ENCODE measurements around the gene TTC28.

TTC28 gene

GRCh38 chr22:28058036-28058435 lies 621.6 kb downstream of the TTC28 start:
- Histone ChIP-seq H4K20me1 (ENCODE audit: insufficient read depth, low read length, poor library complexity, severe bottlenecking) (no peaks in the 10 kb centered on the region), H2AFZ (ENCODE audit: low read length) (no peak overlapping the region)
- no peak for TF ChIP-seq EZH2phosphoT487 (IDR thresholded peaks at IDR 0.05; ENCODE audit: borderline replicate concordance)
- no peak for TF ChIP-seq CTCF (conservative IDR thresholded peaks at IDR 0.05; ENCODE audit: low read length)

GRCh38 chr22:28054819-28055208 lies 624.8 kb downstream of the TTC28 start:
- H4K20me1 ChIP-seq (ENCODE audit: insufficient read depth, low read length, poor library complexity, severe bottlenecking), result no peaks in the 10 kb centered on the region
- H3K4me3 ChIP-seq (ENCODE audit: low read length, poor library complexity, severe bottlenecking), result no peak overlapping the region
- peaks cover 7% of the 10 kb centered on the region; the same call in 1 of the 2 replicates for H3K79me2 ChIP-seq (ENCODE audit: insufficient read depth, low read length)
- no peak overlapping the region for H2AFZ ChIP-seq (ENCODE audit: low read length)
- H3K36me3 ChIP-seq (ENCODE audit: insufficient read depth, low read length), result no peaks in the 10 kb centered on the region
- no peak overlapping the region for H3K4me2 ChIP-seq (ENCODE audit: low read depth, low read length, poor library complexity, severe bottlenecking)
- H3K27me3 ChIP-seq (ENCODE audit: insufficient read depth, low read length, poor library complexity, severe bottlenecking), result no peaks in the 10 kb centered on the region
- no peaks in the 10 kb centered on the region; the same call in 1 of the 2 replicates for H3F3A ChIP-seq (ENCODE audit: low read depth)
- H3K9ac ChIP-seq (ENCODE audit: low read depth, low read length, poor library complexity, severe bottlenecking), result no peak overlapping the region
- no peaks in the 10 kb centered on the region for H3K9me3 ChIP-seq (ENCODE audit: insufficient read depth, low read depth, low read length)
- H3K4me1 ChIP-seq (ENCODE audit: insufficient read depth, low read length, poor library complexity, severe bottlenecking), result no peaks in the 10 kb centered on the region
- TF ChIP-seq EZH2phosphoT487 (IDR thresholded peaks at IDR 0.05; ENCODE audit: borderline replicate concordance), result no peak
- no peak for TF ChIP-seq CTCF (conservative IDR thresholded peaks at IDR 0.05; ENCODE audit: low read length)
- no peaks in the 10 kb centered on the region for H3K9me2 ChIP-seq (replicated peaks; ENCODE audit: low read depth, low read length)

More at GRCh38 chr22:28058036-28058435, 621.6 kb downstream of the TTC28 start:
- no peaks in the 10 kb centered on the region for H3K4me1 ChIP-seq (ENCODE audit: insufficient read depth, low read length, poor library complexity, severe bottlenecking)
- H3K4me3 ChIP-seq (ENCODE audit: low read length, poor library complexity, severe bottlenecking), result no peak overlapping the region
- no peaks in the 10 kb centered on the region for H3K9me2 ChIP-seq (replicated peaks; ENCODE audit: low read depth, low read length)
- H3K9ac ChIP-seq (ENCODE audit: low read depth, low read length, poor library complexity, severe bottlenecking), result no peak overlapping the region
- H3K4me2 ChIP-seq (ENCODE audit: low read depth, low read length, poor library complexity, severe bottlenecking), result no peak overlapping the region
- peaks cover 5% of the 10 kb centered on the region for H3K27me3 ChIP-seq (ENCODE audit: insufficient read depth, low read length, poor library complexity, severe bottlenecking)
- no peaks in the 10 kb centered on the region; the same call in 1 of the 2 replicates for H3F3A ChIP-seq (ENCODE audit: low read depth)
- H3K9me3 ChIP-seq (ENCODE audit: insufficient read depth, low read depth, low read length), result peaks cover 9% of the 10 kb centered on the region; the same call in 1 of the 2 replicates
- H3K36me3 ChIP-seq (ENCODE audit: insufficient read depth, low read length), result peaks cover 12% of the 10 kb centered on the region; the same call in 1 of the 2 replicates
- H3K79me2 ChIP-seq (ENCODE audit: insufficient read depth, low read length), result no peaks in the 10 kb centered on the region

GRCh38 chr22:28053896-28054818 lies 625.5 kb downstream of the TTC28 start:
- Histone ChIP-seq H3K4me3 (ENCODE audit: low read length, poor library complexity, severe bottlenecking) (no peak overlapping the region), H3K9me3 (ENCODE audit: insufficient read depth, low read depth, low read length) (no peaks in the 10 kb centered on the region), H3K27me3 (ENCODE audit: insufficient read depth, low read length, poor library complexity, severe bottlenecking) (no peaks in the 10 kb centered on the region), H3K4me1 (ENCODE audit: insufficient read depth, low read length, poor library complexity, severe bottlenecking) (peaks cover 5% of the 10 kb centered on the region), H4K20me1 (ENCODE audit: insufficient read depth, low read length, poor library complexity, severe bottlenecking) (no peaks in the 10 kb centered on the region), H3K36me3 (ENCODE audit: insufficient read depth, low read length) (no peaks in the 10 kb centered on the region), H3K79me2 (ENCODE audit: insufficient read depth, low read length) (peaks cover 8% of the 10 kb centered on the region; the same call in 1 of the 2 replicates), H3K9me2 (replicated peaks; ENCODE audit: low read depth, low read length) (no peaks in the 10 kb centered on the region), H3K9ac (ENCODE audit: low read depth, low read length, poor library complexity, severe bottlenecking) (no peak overlapping the region), H2AFZ (ENCODE audit: low read length) (no peak overlapping the region), H3K4me2 (ENCODE audit: low read depth, low read length, poor library complexity, severe bottlenecking) (no peak overlapping the region), H3F3A (ENCODE audit: low read depth) (no peaks in the 10 kb centered on the region; the same call in 1 of the 2 replicates)
- TF ChIP-seq CTCF (conservative IDR thresholded peaks at IDR 0.05; ENCODE audit: low read length), result no peak
- no peak for TF ChIP-seq EZH2phosphoT487 (IDR thresholded peaks at IDR 0.05; ENCODE audit: borderline replicate concordance)

Data from Loucy (cell line).